GM12874 (cell line): ENCODE data around the gene APPL2.

Experiments used
- TF ChIP-seq, protein P1 (sequence below): IDR thresholded peaks from 2 replicates; pipeline ENCODE4 v1.5.1; 2011; ENCODE audit warnings: low read depth, mild to moderate bottlenecking, control low read depth, low read length, moderate library complexity; ENCODE audit not compliant: insufficient read depth

APPL2 gene

DNA sequence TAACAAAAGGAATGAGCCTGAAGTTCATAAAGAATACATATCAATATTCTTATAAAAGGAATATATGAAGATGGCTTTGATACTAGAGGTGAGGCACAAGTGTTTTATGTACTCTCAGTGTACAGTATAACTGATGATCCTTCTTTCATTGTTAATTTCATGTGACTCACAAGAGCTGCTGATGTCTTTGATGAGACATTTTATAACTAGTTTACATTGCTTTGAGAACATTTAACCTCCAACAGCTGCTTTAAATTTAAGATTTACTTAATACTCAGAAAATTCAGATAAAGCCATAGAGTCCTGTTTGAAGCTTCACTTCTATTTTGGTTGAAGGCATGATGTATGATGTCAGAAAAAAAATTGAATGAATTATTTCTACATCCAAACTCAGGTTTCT, 68.6 kb downstream of the APPL2 start:
- TF ChIP-seq, protein P1, sequence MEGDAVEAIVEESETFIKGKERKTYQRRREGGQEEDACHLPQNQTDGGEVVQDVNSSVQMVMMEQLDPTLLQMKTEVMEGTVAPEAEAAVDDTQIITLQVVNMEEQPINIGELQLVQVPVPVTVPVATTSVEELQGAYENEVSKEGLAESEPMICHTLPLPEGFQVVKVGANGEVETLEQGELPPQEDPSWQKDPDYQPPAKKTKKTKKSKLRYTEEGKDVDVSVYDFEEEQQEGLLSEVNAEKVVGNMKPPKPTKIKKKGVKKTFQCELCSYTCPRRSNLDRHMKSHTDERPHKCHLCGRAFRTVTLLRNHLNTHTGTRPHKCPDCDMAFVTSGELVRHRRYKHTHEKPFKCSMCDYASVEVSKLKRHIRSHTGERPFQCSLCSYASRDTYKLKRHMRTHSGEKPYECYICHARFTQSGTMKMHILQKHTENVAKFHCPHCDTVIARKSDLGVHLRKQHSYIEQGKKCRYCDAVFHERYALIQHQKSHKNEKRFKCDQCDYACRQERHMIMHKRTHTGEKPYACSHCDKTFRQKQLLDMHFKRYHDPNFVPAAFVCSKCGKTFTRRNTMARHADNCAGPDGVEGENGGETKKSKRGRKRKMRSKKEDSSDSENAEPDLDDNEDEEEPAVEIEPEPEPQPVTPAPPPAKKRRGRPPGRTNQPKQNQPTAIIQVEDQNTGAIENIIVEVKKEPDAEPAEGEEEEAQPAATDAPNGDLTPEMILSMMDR: no peak

GRCh38 chr12:105166736-105167135, 69.2 kb downstream of the APPL2 start:
- TF ChIP-seq, protein P1: no peak

GRCh38 chr12:105164068-105164467, 71.9 kb downstream of the APPL2 start:
- TF ChIP-seq, protein P1: no peak

DNA sequence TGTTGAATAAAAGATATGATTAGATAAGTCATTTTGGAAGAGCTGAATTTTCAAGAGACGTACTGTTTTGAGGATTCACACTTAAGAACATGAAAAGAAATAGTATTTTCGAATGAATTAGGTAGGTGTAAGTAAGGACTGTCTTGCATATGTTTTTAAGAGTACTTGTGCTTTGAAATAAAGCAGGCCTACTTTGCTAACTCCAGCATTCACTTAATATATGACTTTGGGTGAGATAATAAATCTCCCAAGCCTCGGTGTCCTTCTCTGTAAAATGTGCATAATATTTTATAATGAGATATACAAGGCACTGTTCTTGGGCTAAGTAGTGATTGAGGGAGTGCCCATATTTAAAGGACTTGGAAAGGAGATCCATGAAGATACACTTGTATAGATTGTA, 73.8 kb downstream of the APPL2 start:
- TF ChIP-seq, protein P1: no peak

DNA sequence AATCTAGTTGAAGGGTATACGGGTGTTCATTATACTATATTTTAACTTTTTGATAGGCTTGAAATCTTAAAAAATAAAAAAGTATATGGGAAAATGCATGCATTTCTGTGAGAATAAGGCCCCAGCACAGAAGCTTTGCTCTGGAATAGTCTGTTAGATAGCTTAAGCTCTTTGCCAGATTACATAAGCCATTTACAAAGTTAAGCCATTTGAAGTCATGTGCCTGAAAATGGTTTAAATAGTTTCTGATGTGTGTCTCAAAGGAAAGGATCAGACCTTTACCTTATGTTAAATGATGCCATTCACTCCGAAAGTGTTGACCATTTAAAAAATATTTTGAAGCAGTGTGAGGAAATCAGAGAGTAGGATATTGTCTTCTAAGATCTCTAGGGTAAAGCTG, 77.1 kb downstream of the APPL2 start:
- TF ChIP-seq, protein P1: no peak

GRCh38 chr12:105157606-105158005, 78.4 kb downstream of the APPL2 start:
- TF ChIP-seq, protein P1: no peak

DNA sequence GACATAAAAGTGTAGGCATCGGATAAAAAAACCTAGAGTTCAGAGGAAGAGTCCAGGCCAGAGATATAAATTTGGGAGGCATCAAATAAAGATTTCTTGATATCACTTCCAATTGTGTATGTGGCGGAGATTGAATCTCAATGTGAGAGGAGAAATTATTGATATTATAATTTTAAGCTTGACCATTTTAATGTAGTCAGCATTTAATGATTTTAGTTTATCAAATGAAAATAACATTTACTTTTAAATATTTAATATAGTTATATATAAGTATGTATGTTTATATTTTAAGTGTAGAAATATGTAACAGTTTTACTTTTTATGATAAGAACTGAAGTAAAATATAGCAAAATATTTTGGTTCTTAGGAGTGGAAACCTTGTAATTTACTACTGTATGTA, 79.7 kb downstream of the APPL2 start:
- TF ChIP-seq, protein P1: no peak

GRCh38 chr12:105142259-105142658, 93.7 kb downstream of the APPL2 start:
- TF ChIP-seq, protein P1: no peak
